Endodermal cell (in vitro differentiated cells): ENCODE data around the gene KRTAP12-4. TPM values are rescaled to one million over a fixed set of nuclear protein-coding genes. Genes with fewer than 3 reads are reported as not detected.

Experiments
- DNase-seq: peaks from one replicate; pipeline ENCODE4 v3.0.0-alpha.2; 2017
- H3K27ac ChIP-seq: 2 replicates; pipeline ENCODE4 v1.5.1; 2013; ENCODE audit warnings: mild to moderate bottlenecking, low read depth, low read length, moderate library complexity
- H3K27me3 ChIP-seq: 2 replicates; pipeline ENCODE4 v1.6.1; 2013; ENCODE audit warnings: mild to moderate bottlenecking, low read length, moderate library complexity; ENCODE audit not compliant: insufficient read depth, control insufficient read depth, poor library complexity, severe bottlenecking
- H3K36me3 ChIP-seq: 2 replicates; pipeline ENCODE4 v1.7.0; 2013; ENCODE audit warnings: mild to moderate bottlenecking, low read length, moderate library complexity; ENCODE audit not compliant: control insufficient read depth, insufficient read depth
- H3K4me1 ChIP-seq: one replicate; pipeline ENCODE4 v1.7.0; 2013; ENCODE audit warnings: low read length; ENCODE audit not compliant: control insufficient read depth, insufficient read depth
- H3K4me3 ChIP-seq: 2 replicates; pipeline ENCODE4 v1.5.1; 2013; ENCODE audit warnings: mild to moderate bottlenecking, low read length, moderate library complexity
- H3K9ac ChIP-seq: 2 replicates; pipeline ENCODE4 v1.6.1; 2013; ENCODE audit warnings: mild to moderate bottlenecking, low read length, moderate library complexity; ENCODE audit not compliant: poor library complexity, severe bottlenecking; ENCODE audit errors: extremely low read depth
- H3K9me3 ChIP-seq: 2 replicates; pipeline ENCODE4 v1.6.1; 2013; ENCODE audit warnings: mild to moderate bottlenecking, low read length, moderate library complexity; ENCODE audit not compliant: control insufficient read depth
- H3K27ac Mint-ChIP-seq: 2 replicates; pipeline ENCODE4 v1.8.0; 2020; ENCODE audit warnings: mixed read lengths
- H3K27me3 Mint-ChIP-seq: 2 replicates; pipeline ENCODE4 v1.8.0; 2021; ENCODE audit warnings: mild to moderate bottlenecking, mixed read lengths; ENCODE audit not compliant: insufficient read depth
- H3K36me3 Mint-ChIP-seq: 2 replicates; pipeline ENCODE4 v1.8.0; 2020; ENCODE audit warnings: low read depth, mixed read lengths
- H3K4me1 Mint-ChIP-seq: 2 replicates; pipeline ENCODE4 v1.8.0; 2020; ENCODE audit warnings: mixed read lengths
- H3K4me3 Mint-ChIP-seq: 2 replicates; pipeline ENCODE4 v1.8.0; 2020; ENCODE audit warnings: mild to moderate bottlenecking, moderate library complexity, mixed read lengths
- H3K9me3 Mint-ChIP-seq: 2 replicates; pipeline ENCODE4 v1.8.0; 2020; ENCODE audit warnings: mild to moderate bottlenecking, mixed read lengths
- WGBS, 2 experiments: methylation state at CpG; one replicate each; pipeline versions ENCODE4 v1.1.5 to v1.1.7; 2013; ENCODE audit warnings: missing lambda C conversion rate in 2 of 2, mixed read lengths in 1 of 2; ENCODE audit not compliant: insufficient coverage in 1 of 2, insufficient read length in 1 of 2; 5-methylcytosine and 5-hydroxymethylcytosine counted together
- total RNA-seq, 2 donors: library from RNA; stranded (reverse); fragmentation: NEBNext Ultra II Directional in 1 of 2; extraction: Animal tissue kit (Norgen Biotek cat#: 25700) in 1 of 2; gene quantifications; 2 replicates in 1 of 2; 3 replicates in 1 of 2; pipeline ENCODE4 v1.2.1, GENCODE V29; 2021
- TF ChIP-seq, protein P1 (sequence below): fragments of 200-600 bp; sonication (generic); conservative IDR thresholded peaks from 2 replicates; pipeline ENCODE4 v1.5.0; 2021; ENCODE audit warnings: antibody characterized with exemption, mild to moderate bottlenecking

Gene KRTAP12-4
- total RNA-seq, 2 donors from 2014 or later: not detected

- no peak overlapping the region for H3K9ac ChIP-seq
- H3K27me3 Mint-ChIP-seq: peaks cover 21% of the 10 kb centered on the region
- peaks cover 21% of the 10 kb centered on the region for H3K9me3 ChIP-seq
- H3K27me3 ChIP-seq: no peaks in the 10 kb centered on the region
- peaks cover 4% of the 10 kb centered on the region for H3K36me3 Mint-ChIP-seq
- peak overlapping the region; percentile 21 for H3K4me3 Mint-ChIP-seq
- H3K4me1 Mint-ChIP-seq: peaks cover 31% of the 10 kb centered on the region
- no peak overlapping the region for H3K27ac Mint-ChIP-seq
- H3K27ac ChIP-seq: no peak overlapping the region
- H3K9me3 Mint-ChIP-seq: peaks cover 17% of the 10 kb centered on the region
- TF ChIP-seq, protein P1, sequence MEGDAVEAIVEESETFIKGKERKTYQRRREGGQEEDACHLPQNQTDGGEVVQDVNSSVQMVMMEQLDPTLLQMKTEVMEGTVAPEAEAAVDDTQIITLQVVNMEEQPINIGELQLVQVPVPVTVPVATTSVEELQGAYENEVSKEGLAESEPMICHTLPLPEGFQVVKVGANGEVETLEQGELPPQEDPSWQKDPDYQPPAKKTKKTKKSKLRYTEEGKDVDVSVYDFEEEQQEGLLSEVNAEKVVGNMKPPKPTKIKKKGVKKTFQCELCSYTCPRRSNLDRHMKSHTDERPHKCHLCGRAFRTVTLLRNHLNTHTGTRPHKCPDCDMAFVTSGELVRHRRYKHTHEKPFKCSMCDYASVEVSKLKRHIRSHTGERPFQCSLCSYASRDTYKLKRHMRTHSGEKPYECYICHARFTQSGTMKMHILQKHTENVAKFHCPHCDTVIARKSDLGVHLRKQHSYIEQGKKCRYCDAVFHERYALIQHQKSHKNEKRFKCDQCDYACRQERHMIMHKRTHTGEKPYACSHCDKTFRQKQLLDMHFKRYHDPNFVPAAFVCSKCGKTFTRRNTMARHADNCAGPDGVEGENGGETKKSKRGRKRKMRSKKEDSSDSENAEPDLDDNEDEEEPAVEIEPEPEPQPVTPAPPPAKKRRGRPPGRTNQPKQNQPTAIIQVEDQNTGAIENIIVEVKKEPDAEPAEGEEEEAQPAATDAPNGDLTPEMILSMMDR: no peak
- peaks cover 3% of the 10 kb centered on the region for H3K4me1 ChIP-seq
- no peak for DNase-seq
- H3K36me3 ChIP-seq: no peaks in the 10 kb centered on the region
- 85% methylated on average over 10 of the region's 10 CpGs; no CpG with 5 or more reads in 1 of the 2 experiments for WGBS, 2 experiments
- no peak overlapping the region for H3K4me3 ChIP-seq
Observed at GRCh38 chr21:44696572-44696971, 42.1 kb upstream of the KRTAP12-4 start.

DNA sequence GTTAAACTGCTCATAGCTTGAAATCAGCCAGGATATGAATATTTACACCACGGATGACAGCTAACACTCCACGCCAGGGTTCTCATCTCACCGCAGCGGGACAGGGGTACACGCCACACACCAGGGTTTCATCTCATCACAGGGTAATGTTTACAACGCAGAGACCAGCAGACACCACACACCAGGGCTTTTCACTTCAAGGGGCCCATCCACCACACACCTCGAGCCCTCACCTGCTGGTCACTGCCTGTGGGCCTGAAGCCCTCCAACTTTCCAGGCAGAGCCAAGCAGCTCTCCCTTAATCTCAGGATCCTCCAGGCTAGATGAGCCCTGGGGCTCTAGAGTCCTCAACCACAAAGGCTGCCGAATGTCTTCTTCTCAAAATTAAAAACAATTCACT, 41.2 kb upstream of the KRTAP12-4 start:
- TF ChIP-seq, protein P1: no peak
- Mint-ChIP-seq H3K27me3 (peaks cover 19% of the 10 kb centered on the region), H3K4me3 (no peak overlapping the region), H3K27ac (peak overlapping the region; percentile 36), H3K9me3 (peaks cover 17% of the 10 kb centered on the region), H3K36me3 (peaks cover 4% of the 10 kb centered on the region), H3K4me1 (peaks cover 35% of the 10 kb centered on the region)
- Histone ChIP-seq H3K4me3 (no peak overlapping the region), H3K27ac (no peak overlapping the region), H3K9me3 (peaks cover 21% of the 10 kb centered on the region), H3K36me3 (no peaks in the 10 kb centered on the region), H3K27me3 (no peaks in the 10 kb centered on the region), H3K4me1 (peaks cover 3% of the 10 kb centered on the region), H3K9ac (no peak overlapping the region)
- 88% methylated on average over 8 of the region's 8 CpGs for WGBS, 2 experiments
- DNase-seq: no peak

DNA sequence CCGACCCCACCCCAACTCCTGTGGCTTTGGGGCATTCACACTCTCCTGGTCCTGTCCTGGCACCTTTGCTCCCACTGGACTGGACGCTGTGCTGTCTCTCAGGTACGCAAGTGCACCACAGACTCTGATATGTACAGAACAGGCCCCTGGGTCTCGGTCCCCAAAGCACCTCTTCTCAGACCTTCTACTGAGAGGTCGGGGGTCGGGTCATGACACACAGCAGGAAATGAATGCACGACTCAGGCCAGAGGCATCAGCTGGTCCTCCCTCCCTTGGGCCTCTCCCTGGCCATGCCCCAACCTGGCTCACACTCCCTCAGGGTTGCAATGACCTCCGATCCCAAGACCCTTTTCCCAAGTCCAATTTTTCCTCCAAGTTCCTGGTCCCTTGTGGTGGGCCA, 40.7 kb upstream of the KRTAP12-4 start:
- Mint-ChIP-seq H3K36me3 (peaks cover 4% of the 10 kb centered on the region), H3K4me3 (no peak overlapping the region), H3K9me3 (peaks cover 17% of the 10 kb centered on the region), H3K27me3 (peaks cover 19% of the 10 kb centered on the region), H3K27ac (no peak overlapping the region), H3K4me1 (peaks cover 39% of the 10 kb centered on the region)
- peaks cover 3% of the 10 kb centered on the region for H3K4me1 ChIP-seq
- WGBS, 2 experiments: 81 to 83% methylated on average over 7 to 8 of the region's 8 CpGs
- no peak overlapping the region for H3K27ac ChIP-seq
- no peaks in the 10 kb centered on the region for H3K27me3 ChIP-seq
- no peaks in the 10 kb centered on the region for H3K36me3 ChIP-seq
- TF ChIP-seq, protein P1: no peak
- no peak overlapping the region for H3K9ac ChIP-seq
- no peak overlapping the region for H3K4me3 ChIP-seq
- DNase-seq: no peak
- peaks cover 21% of the 10 kb centered on the region for H3K9me3 ChIP-seq
